Endothelial cell (in vitro differentiated cells): ENCODE data around the gene LRRC73. TPM values are rescaled to one million over a fixed set of nuclear protein-coding genes. Genes with fewer than 3 reads are reported as not detected.

Experiments used
- DNase-seq: peaks from one replicate; pipeline ENCODE4 v3.0.0; 2021; ENCODE audit warnings: low spot score
- H3K27ac Mint-ChIP-seq: one replicate; pipeline ENCODE4 v1.8.0; 2021; ENCODE audit warnings: mixed read lengths, inconsistent platforms; ENCODE audit not compliant: unreplicated experiment
- H3K27me3 Mint-ChIP-seq: one replicate; pipeline ENCODE4 v1.8.0; 2021; ENCODE audit warnings: mild to moderate bottlenecking, moderate library complexity, mixed read lengths, inconsistent platforms; ENCODE audit not compliant: unreplicated experiment
- H3K36me3 Mint-ChIP-seq: one replicate; pipeline ENCODE4 v1.8.0; 2021; ENCODE audit warnings: mild to moderate bottlenecking, low read depth, mixed read lengths, inconsistent platforms; ENCODE audit not compliant: unreplicated experiment
- H3K4me1 Mint-ChIP-seq: one replicate; pipeline ENCODE4 v1.8.0; 2021; ENCODE audit warnings: mild to moderate bottlenecking, mixed read lengths, inconsistent platforms; ENCODE audit not compliant: unreplicated experiment
- H3K4me3 Mint-ChIP-seq: one replicate; pipeline ENCODE4 v1.8.0; 2021; ENCODE audit warnings: mild to moderate bottlenecking, mixed read lengths, inconsistent platforms; ENCODE audit not compliant: unreplicated experiment
- H3K9me3 Mint-ChIP-seq: one replicate; pipeline ENCODE4 v1.8.0; 2021; ENCODE audit warnings: mixed read lengths, inconsistent platforms; ENCODE audit not compliant: unreplicated experiment
- total RNA-seq: library from RNA; stranded (reverse); fragmentation: NEBNext Ultra II Directional; extraction: Animal tissue kit (Norgen Biotek cat#: 25700); gene quantifications from one replicate; pipeline ENCODE4 v1.2.1, GENCODE V29; 2021; ENCODE audit not compliant: unreplicated experiment
- TF ChIP-seq, protein P1 (sequence below): fragments of 200-600 bp; sonication (generic); IDR thresholded peaks from one replicate; pipeline ENCODE4 v1.5.0; 2021; ENCODE audit warnings: antibody characterized with exemption; ENCODE audit not compliant: unreplicated experiment

LRRC73 gene
- total RNA-seq, 1 donor from 2014 or later: 0.28 TPM

DNA sequence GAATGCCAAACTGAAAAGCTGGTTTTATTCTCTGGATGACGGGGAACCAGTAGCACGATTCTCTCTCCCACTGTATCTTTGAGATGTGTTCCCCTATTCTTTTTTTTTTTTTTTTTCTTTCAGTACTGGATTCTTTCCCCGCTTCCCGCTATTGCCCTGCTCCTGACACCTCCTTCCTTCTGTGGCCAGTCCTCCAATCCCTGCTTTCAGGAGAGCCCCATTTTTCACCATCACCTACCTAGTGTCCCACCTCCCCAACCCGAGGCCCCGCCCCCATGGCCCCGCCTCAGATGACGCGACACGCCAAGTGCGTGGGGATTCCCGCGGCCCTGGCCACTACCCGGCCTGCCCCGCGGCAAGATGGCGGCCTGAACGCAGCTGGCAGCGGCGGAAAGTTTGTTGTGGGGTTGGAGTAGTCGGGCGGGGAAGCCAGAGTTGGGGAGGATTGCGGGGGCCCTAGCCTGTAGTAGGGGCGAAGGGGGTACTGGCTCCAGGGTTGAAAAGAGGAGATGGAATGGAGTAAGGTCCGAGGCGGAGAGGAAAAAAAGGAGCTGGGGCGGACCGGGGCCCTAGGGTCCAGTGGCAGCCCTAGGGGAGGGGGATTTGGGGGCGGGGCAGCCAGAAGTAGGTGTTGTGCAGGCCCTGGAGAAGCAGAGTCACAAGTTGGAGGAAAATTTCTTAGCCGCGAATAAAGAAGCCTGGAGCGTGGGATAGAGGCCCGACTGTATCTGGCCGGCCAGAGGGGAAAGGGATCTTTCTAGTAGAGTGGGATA, 32.7 kb downstream of the LRRC73 start, which contains the start of gene TJAP1:
TSS of gene TJAP1 (plus strand) at position 336 of the 773 bp plus-strand sequence. CDS start 21,432 bp downstream, outside the sequence.
- TF ChIP-seq, protein P1, sequence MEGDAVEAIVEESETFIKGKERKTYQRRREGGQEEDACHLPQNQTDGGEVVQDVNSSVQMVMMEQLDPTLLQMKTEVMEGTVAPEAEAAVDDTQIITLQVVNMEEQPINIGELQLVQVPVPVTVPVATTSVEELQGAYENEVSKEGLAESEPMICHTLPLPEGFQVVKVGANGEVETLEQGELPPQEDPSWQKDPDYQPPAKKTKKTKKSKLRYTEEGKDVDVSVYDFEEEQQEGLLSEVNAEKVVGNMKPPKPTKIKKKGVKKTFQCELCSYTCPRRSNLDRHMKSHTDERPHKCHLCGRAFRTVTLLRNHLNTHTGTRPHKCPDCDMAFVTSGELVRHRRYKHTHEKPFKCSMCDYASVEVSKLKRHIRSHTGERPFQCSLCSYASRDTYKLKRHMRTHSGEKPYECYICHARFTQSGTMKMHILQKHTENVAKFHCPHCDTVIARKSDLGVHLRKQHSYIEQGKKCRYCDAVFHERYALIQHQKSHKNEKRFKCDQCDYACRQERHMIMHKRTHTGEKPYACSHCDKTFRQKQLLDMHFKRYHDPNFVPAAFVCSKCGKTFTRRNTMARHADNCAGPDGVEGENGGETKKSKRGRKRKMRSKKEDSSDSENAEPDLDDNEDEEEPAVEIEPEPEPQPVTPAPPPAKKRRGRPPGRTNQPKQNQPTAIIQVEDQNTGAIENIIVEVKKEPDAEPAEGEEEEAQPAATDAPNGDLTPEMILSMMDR: no peak
- Mint-ChIP-seq H3K36me3 (no peaks in the 10 kb centered on the region), H3K4me3 (peak within 1 kb of the TSS; percentile 90), H3K27me3 (peaks cover 1% of the 10 kb centered on the region), H3K4me1 (peaks cover 21% of the 10 kb centered on the region), H3K9me3 (no peaks in the 10 kb centered on the region), H3K27ac (peak within 1 kb of the TSS; percentile 65)
- peak; percentile 96 for DNase-seq

DNA sequence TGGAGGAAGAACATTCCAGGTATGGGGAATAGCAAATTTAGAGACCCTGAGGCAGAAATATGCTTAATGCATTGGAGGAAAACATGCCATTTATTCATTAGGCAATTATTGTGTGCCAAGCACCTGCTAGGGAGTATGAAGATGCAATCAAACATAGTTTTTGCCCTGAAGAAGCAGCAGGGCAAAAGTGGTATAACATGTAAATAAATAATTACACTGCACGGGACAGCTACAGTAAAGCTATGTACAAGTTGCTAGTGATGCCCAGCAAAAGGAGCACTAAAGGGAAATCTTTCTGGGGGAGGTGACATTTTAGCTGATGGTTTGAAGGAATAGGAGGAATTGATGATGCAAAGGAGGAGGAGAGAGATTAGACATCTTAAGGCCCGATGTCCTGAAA, 33.4 kb downstream of the LRRC73 start:
- no peak for DNase-seq
- peak overlapping the region; percentile 65 for H3K27ac Mint-ChIP-seq
- peaks cover 21% of the 10 kb centered on the region for H3K4me1 Mint-ChIP-seq
- TF ChIP-seq, protein P1: no peak
- peak overlapping the region; percentile 90 for H3K4me3 Mint-ChIP-seq
- peaks cover 1% of the 10 kb centered on the region for H3K27me3 Mint-ChIP-seq
- H3K36me3 Mint-ChIP-seq: no peaks in the 10 kb centered on the region
- H3K9me3 Mint-ChIP-seq: no peaks in the 10 kb centered on the region

DNA sequence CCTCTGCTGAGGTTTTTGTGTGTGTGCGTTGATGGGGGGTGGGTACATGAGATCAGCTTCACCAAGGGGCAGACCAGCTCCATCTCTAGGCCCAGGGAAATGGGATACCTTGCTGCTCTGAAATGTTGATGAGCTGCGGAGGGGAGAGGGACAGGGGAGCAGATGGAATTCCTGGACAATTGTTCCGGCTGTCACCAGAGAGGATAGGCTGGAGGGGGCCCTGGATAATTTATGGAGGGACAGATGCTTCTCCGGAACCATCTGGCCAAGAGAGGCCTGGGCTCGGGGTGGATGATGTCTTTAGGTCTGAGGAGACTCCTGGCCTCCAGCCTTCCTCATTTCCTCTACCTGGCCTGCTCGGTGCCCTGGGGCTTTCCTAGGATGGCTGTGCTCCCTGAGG, 34.6 kb downstream of the LRRC73 start:
- H3K4me3 Mint-ChIP-seq: no peak overlapping the region
- H3K4me1 Mint-ChIP-seq: peaks cover 21% of the 10 kb centered on the region
- H3K27ac Mint-ChIP-seq: no peak overlapping the region

GRCh38 chr6:43472515-43472914, 37.6 kb downstream of the LRRC73 start:
- DNase-seq: no peak
- no peak overlapping the region for H3K4me3 Mint-ChIP-seq
- peaks cover 7% of the 10 kb centered on the region for H3K4me1 Mint-ChIP-seq
- H3K27ac Mint-ChIP-seq: no peak overlapping the region
- peaks cover 3% of the 10 kb centered on the region for H3K27me3 Mint-ChIP-seq
- no peaks in the 10 kb centered on the region for H3K36me3 Mint-ChIP-seq
- H3K9me3 Mint-ChIP-seq: no peaks in the 10 kb centered on the region
- TF ChIP-seq, protein P1: no peak

More for the DNA sequence above, 34.6 kb downstream of the LRRC73 start:
- H3K36me3 Mint-ChIP-seq: no peaks in the 10 kb centered on the region
- DNase-seq: no peak
- peaks cover 1% of the 10 kb centered on the region for H3K27me3 Mint-ChIP-seq
- H3K9me3 Mint-ChIP-seq: no peaks in the 10 kb centered on the region
- TF ChIP-seq, protein P1: no peak

- TF ChIP-seq, protein P1: no peak
- H3K4me3 Mint-ChIP-seq: no peak overlapping the region
- no peak for DNase-seq
- no peak overlapping the region for H3K27ac Mint-ChIP-seq
- H3K9me3 Mint-ChIP-seq: no peaks in the 10 kb centered on the region
- H3K27me3 Mint-ChIP-seq: peaks cover 2% of the 10 kb centered on the region
- peaks cover 4% of the 10 kb centered on the region for H3K4me1 Mint-ChIP-seq
- H3K36me3 Mint-ChIP-seq: no peaks in the 10 kb centered on the region
Observed at GRCh38 chr6:43471399-43471798, 38.7 kb downstream of the LRRC73 start.
